COLO668 (cell line): ENCODE data around the gene HSD17B11.
"Not testable (repeated sequence)": the region's sequence is repeated elsewhere in the genome, so short reads cannot be mapped to it uniquely, and the experiment has no call there.

ENCODE experiments used
- DNase-seq: peaks from one replicate; lab custom pipeline; 2025; ENCODE audit not compliant: unreplicated experiment; lab: John Stamatoyannopoulos, UW

The HSD17B11 gene

GRCh38 chr4:87405211-87405820 lies 14.3 kb upstream of the HSD17B11 start:
- DNase-seq: no peak

- DNase-seq: not testable (repeated sequence)
Measured at GRCh38 chr4:87403732-87404131, 12.7 kb upstream of the HSD17B11 start.

- DNase-seq: no peak
Measured at GRCh38 chr4:87399954-87400353, 9.0 kb upstream of the HSD17B11 start.

- no peak for DNase-seq
Measured at GRCh38 chr4:87399148-87399547, 8.2 kb upstream of the HSD17B11 start.

GRCh38 chr4:87395851-87396250 lies 4.9 kb upstream of the HSD17B11 start:
- not testable (repeated sequence) for DNase-seq

- DNase-seq: not testable (repeated sequence)
Measured at GRCh38 chr4:87395073-87395472, 4.1 kb upstream of the HSD17B11 start.

- no peak for DNase-seq
Measured at GRCh38 chr4:87392183-87392582, 1.2 kb upstream of the HSD17B11 start.

- no peak for DNase-seq
Measured at GRCh38 chr4:87391576-87392054, 627 bp upstream of the HSD17B11 start.

GRCh38 chr4:87390551-87390890 lies 467 bp downstream of the HSD17B11 start:
- no peak for DNase-seq

GRCh38 chr4:87390055-87390454 lies 933 bp downstream of the HSD17B11 start:
- peak; percentile 19 for DNase-seq

GRCh38 chr4:87388901-87389300 lies 2.1 kb downstream of the HSD17B11 start:
- no peak for DNase-seq

GRCh38 chr4:87387237-87387636 lies 3.8 kb downstream of the HSD17B11 start:
- no peak for DNase-seq

GRCh38 chr4:87384466-87385132 lies 6.4 kb downstream of the HSD17B11 start:
- DNase-seq: not testable (repeated sequence)

GRCh38 chr4:87382931-87383330 lies 8.1 kb downstream of the HSD17B11 start:
- no peak for DNase-seq

GRCh38 chr4:87382116-87382515 lies 8.9 kb downstream of the HSD17B11 start:
- no peak for DNase-seq

- no peak for DNase-seq
Measured at GRCh38 chr4:87377816-87378215, 13.2 kb downstream of the HSD17B11 start.

GRCh38 chr4:87375719-87376291 lies 15.2 kb downstream of the HSD17B11 start:
- no peak for DNase-seq

GRCh38 chr4:87370068-87370467 lies 20.9 kb downstream of the HSD17B11 start:
- DNase-seq: no peak

GRCh38 chr4:87366521-87367162 lies 24.3 kb downstream of the HSD17B11 start:
- DNase-seq: no peak

GRCh38 chr4:87365348-87365747 lies 25.6 kb downstream of the HSD17B11 start:
- DNase-seq: no peak

- DNase-seq: no peak
Measured at GRCh38 chr4:87363552-87363951, 27.4 kb downstream of the HSD17B11 start.

- DNase-seq: no peak
Measured at GRCh38 chr4:87360338-87360935, 30.6 kb downstream of the HSD17B11 start.
